ENCODE results near the gene MYCL. TPM values are rescaled to one million over a fixed set of nuclear protein-coding genes. Genes with fewer than 3 reads are reported as not detected.

The MYCL gene
- total and polyA plus RNA-seq, 2 of the 8 experiments (the other 6 are each of a cell fraction or from before 2014, with no cell fraction given), result 20.3 to 28.8 TPM

GRCh38 chr1:39886757-39887231 is 14.9 kb downstream of the MYCL start (continued):
- no peak for TF ChIP-seq CTCF (IDR thresholded peaks at IDR 0.05; ENCODE audit: control extremely low read depth in 1 of 3, insufficient read depth in 1 of 3, low read depth in 1 of 3, low read length in 3 of 3)
- no peak for TF ChIP-seq SIN3A (conservative IDR thresholded peaks at IDR 0.05 in 1 of 2, IDR thresholded peaks at IDR 0.05 in 1 of 2; ENCODE audit: low read depth in 1 of 2, low read length in 2 of 2)

Measured in H1 (cell line).